NCI-H510A (cell line): ENCODE results near the gene CMTM8.
"Not testable (repeated sequence)": the region's sequence is repeated elsewhere in the genome, so short reads cannot be mapped to it uniquely, and the experiment has no call there.

ENCODE experiments used
- DNase-seq: peaks from one replicate; lab custom pipeline; 2025; lab: John Stamatoyannopoulos, UW

CMTM8 gene

GRCh38 chr3:32379831-32380500, 141.5 kb downstream of the CMTM8 start:
- DNase-seq, result no peak

- no peak for DNase-seq
Measured at GRCh38 chr3:32381922-32382321, 143.4 kb downstream of the CMTM8 start.

GRCh38 chr3:32383136-32383711, 144.7 kb downstream of the CMTM8 start:
- DNase-seq, result no peak

GRCh38 chr3:32384938-32385337, 146.5 kb downstream of the CMTM8 start:
- no peak for DNase-seq

GRCh38 chr3:32387512-32387911, 149.0 kb downstream of the CMTM8 start:
- no peak for DNase-seq

- not testable (repeated sequence) for DNase-seq
Measured at GRCh38 chr3:32389577-32389976, 151.1 kb downstream of the CMTM8 start.

- peak; percentile 41 for DNase-seq
Measured at GRCh38 chr3:32391643-32392535, 153.4 kb downstream of the CMTM8 start, which contains the start of gene CMTM7. TSS of gene CMTM7 (plus strand) at chr3:32391853. CDS start at chr3:32391907, 54 bp downstream.

GRCh38 chr3:32392536-32393302, 154.2 kb downstream of the CMTM8 start:
- DNase-seq, result no peak

- DNase-seq, result no peak
Measured at GRCh38 chr3:32395496-32395895, 157.0 kb downstream of the CMTM8 start.

- no peak for DNase-seq
Measured at GRCh38 chr3:32397941-32398340, 159.5 kb downstream of the CMTM8 start.

- no peak for DNase-seq
Measured at GRCh38 chr3:32398531-32398930, 160.1 kb downstream of the CMTM8 start.

- no peak for DNase-seq
Measured at GRCh38 chr3:32399030-32399620, 160.6 kb downstream of the CMTM8 start.

GRCh38 chr3:32401126-32401525, 162.6 kb downstream of the CMTM8 start:
- DNase-seq, result no peak

- peak; percentile 60 for DNase-seq
Measured at GRCh38 chr3:32401556-32402081, 163.1 kb downstream of the CMTM8 start.

GRCh38 chr3:32403663-32404062, 165.2 kb downstream of the CMTM8 start:
- DNase-seq, result no peak

GRCh38 chr3:32404714-32405113, 166.2 kb downstream of the CMTM8 start:
- DNase-seq, result no peak

- no peak for DNase-seq
Measured at GRCh38 chr3:32405155-32405554, 166.7 kb downstream of the CMTM8 start.

GRCh38 chr3:32405711-32406323, 167.3 kb downstream of the CMTM8 start:
- no peak for DNase-seq

- DNase-seq, result no peak
Measured at GRCh38 chr3:32406486-32407408, 168.3 kb downstream of the CMTM8 start.
